ENCODE data around the gene TRIM37. TPM values are rescaled to one million over a fixed set of nuclear protein-coding genes. Genes with fewer than 3 reads are reported as not detected.
A peak's percentile ranks its signal among the peaks of the same experiment; 100 is the strongest.
"Not testable (repeated sequence)": the region's sequence is repeated elsewhere in the genome, so short reads cannot be mapped to it uniquely, and the experiment has no call there.

Gene TRIM37
- total RNA-seq, 1 donor from 2014 or later, result 43.9 TPM

DNA sequence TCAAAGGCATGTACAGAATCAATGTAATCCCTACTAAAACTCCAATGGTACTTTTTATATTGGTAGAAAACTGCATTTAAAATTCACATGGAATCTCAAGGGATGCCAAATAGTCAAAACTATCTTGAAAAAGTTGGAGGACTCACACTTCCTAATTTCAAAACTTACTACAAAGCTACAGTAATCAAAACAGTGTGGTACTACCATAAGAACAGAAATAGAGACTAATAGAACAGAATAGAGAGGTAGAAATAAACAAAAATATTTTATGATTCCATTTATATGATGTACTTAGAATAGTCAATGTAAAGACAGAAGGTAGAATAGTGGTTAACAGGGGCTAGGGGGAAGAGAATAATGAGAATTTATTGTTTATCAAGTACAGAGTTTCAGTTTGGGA, 8.8 kb downstream of the TRIM37 start:
- Mint-ChIP-seq H3K4me3 (ENCODE audit: unreplicated experiment) (no peak overlapping the region), H3K27me3 (ENCODE audit: low read depth) (no peaks in the 10 kb centered on the region), H3K9me3 (ENCODE audit: low read depth) (peaks cover 4% of the 10 kb centered on the region), H3K27ac (ENCODE audit: unreplicated experiment) (no peak overlapping the region), H3K4me1 (ENCODE audit: low read depth) (peaks cover 45% of the 10 kb centered on the region), H3K36me3 (ENCODE audit: low read depth) (peaks cover 18% of the 10 kb centered on the region)
- TF ChIP-seq CTCF (IDR thresholded peaks at IDR 0.05), result no peak
- DNase-seq (ENCODE audit: low spot score), result no peak

GRCh38 chr17:59094861-59095530, 11.7 kb downstream of the TRIM37 start:
- H3K4me3 Mint-ChIP-seq (ENCODE audit: unreplicated experiment), result no peak overlapping the region
- H3K36me3 Mint-ChIP-seq (ENCODE audit: low read depth), result peaks cover 13% of the 10 kb centered on the region
- DNase-seq (ENCODE audit: low spot score), result no peak
- H3K27ac Mint-ChIP-seq (ENCODE audit: unreplicated experiment), result peak overlapping the region; percentile 96
- no peak for TF ChIP-seq CTCF (IDR thresholded peaks at IDR 0.05)
- H3K9me3 Mint-ChIP-seq (ENCODE audit: low read depth), result peaks cover 4% of the 10 kb centered on the region
- no peaks in the 10 kb centered on the region for H3K27me3 Mint-ChIP-seq (ENCODE audit: low read depth)
- H3K4me1 Mint-ChIP-seq (ENCODE audit: low read depth), result peaks cover 50% of the 10 kb centered on the region

- Mint-ChIP-seq H3K4me3 (ENCODE audit: unreplicated experiment) (peak overlapping the region; percentile 61), H3K27me3 (ENCODE audit: low read depth) (no peaks in the 10 kb centered on the region), H3K9me3 (ENCODE audit: low read depth) (peaks cover 4% of the 10 kb centered on the region), H3K27ac (ENCODE audit: unreplicated experiment) (peak overlapping the region; percentile 96), H3K36me3 (ENCODE audit: low read depth) (peaks cover 12% of the 10 kb centered on the region), H3K4me1 (ENCODE audit: low read depth) (peaks cover 50% of the 10 kb centered on the region)
- DNase-seq (ENCODE audit: low spot score), result no peak
- TF ChIP-seq CTCF (IDR thresholded peaks at IDR 0.05), result peak; percentile 18
Observed at GRCh38 chr17:59093702-59094231, 12.9 kb downstream of the TRIM37 start.

DNA sequence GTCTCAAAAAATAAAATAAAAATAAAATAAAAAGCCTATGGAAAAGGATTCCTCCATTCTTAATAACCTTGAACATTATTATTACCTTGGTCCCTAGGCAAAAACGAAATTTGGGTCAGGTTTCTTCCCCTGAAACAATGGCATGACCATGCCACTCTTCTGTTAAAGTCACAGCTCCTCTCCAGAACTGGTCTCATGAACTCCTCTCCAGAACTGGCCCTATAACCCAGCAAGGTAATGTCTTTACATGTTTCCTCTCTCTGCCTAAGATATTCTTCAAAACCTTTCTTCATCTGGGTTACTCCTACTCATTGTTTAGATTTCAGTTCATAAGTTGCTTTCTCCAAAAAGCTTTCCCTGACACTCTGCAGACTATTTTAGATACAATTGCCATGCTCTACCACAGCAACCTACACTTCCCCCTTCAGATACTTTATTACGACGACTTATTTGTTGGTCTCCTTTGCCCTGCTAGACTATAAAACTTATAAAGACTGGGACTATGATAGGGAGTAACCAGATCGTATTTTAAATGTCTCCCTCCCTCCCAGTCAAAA, 13.5 kb downstream of the TRIM37 start:
- peaks cover 4% of the 10 kb centered on the region for H3K9me3 Mint-ChIP-seq (ENCODE audit: low read depth)
- TF ChIP-seq CTCF (IDR thresholded peaks at IDR 0.05), result no peak

GRCh38 chr17:59090593-59090992, 16.1 kb downstream of the TRIM37 start:
- Mint-ChIP-seq H3K4me1 (ENCODE audit: low read depth) (peaks cover 38% of the 10 kb centered on the region), H3K36me3 (ENCODE audit: low read depth) (peaks cover 12% of the 10 kb centered on the region)
- not testable (repeated sequence) for H3K27me3 Mint-ChIP-seq (ENCODE audit: low read depth); DNase-seq (ENCODE audit: low spot score); H3K9me3 Mint-ChIP-seq (ENCODE audit: low read depth); H3K4me3 Mint-ChIP-seq (ENCODE audit: unreplicated experiment); H3K27ac Mint-ChIP-seq (ENCODE audit: unreplicated experiment)

More for the DNA sequence above, 13.5 kb downstream of the TRIM37 start:
- peak overlapping the region; percentile 61 for H3K4me3 Mint-ChIP-seq (ENCODE audit: unreplicated experiment)
- peak overlapping the region; percentile 96 for H3K27ac Mint-ChIP-seq (ENCODE audit: unreplicated experiment)
- no peaks in the 10 kb centered on the region for H3K27me3 Mint-ChIP-seq (ENCODE audit: low read depth)
- DNase-seq (ENCODE audit: low spot score), result no peak
- H3K36me3 Mint-ChIP-seq (ENCODE audit: low read depth), result peaks cover 12% of the 10 kb centered on the region
- peaks cover 50% of the 10 kb centered on the region for H3K4me1 Mint-ChIP-seq (ENCODE audit: low read depth)
